Right lung (tissue), 5 donors: ENCODE data around the gene EMP1. TPM values are rescaled to one million over a fixed set of nuclear protein-coding genes. Genes with fewer than 3 reads are reported as not detected.

Experiments
- DNase-seq, 2 donors: peaks; one replicate each; pipeline ENCODE4 v3.0.0-alpha.2; 2013
- polyA plus RNA-seq, 5 donors: library from polyadenylated mRNA; unstranded; fragments of 120-200 nt; gene quantifications; one replicate each; pipeline versions ENCODE4 v1.2.1 to v1.2.3, GENCODE V29; 2013; ENCODE audit warnings: inconsistent platforms in 1 of 5, low replicate concordance in 1 of 5; ENCODE audit not compliant: insufficient read length in 5 of 5, insufficient read depth in 1 of 5

Gene EMP1
- polyA plus RNA-seq, 5 donors: 91.0 to 141 (median 115) TPM

DNA sequence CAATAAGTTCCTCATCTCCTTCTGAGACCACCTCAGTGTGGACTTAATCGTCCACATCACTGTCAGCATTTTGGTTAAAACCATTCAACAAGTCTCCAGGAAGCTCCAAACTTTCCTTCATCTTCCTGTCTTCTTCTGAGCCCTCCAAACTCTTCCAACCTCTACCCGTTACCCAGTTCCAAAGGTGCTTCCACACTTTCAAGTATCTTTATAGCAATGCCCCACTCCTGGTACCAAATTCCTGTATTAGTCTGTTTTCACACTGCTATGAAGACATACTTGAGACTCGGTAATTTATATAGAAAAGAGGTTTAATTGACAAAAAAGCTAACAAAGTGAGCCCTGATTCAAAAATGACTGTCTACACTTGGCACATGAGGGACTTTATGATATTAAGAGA is 22.8 kb downstream of the EMP1 start:
- no peak for DNase-seq

DNA sequence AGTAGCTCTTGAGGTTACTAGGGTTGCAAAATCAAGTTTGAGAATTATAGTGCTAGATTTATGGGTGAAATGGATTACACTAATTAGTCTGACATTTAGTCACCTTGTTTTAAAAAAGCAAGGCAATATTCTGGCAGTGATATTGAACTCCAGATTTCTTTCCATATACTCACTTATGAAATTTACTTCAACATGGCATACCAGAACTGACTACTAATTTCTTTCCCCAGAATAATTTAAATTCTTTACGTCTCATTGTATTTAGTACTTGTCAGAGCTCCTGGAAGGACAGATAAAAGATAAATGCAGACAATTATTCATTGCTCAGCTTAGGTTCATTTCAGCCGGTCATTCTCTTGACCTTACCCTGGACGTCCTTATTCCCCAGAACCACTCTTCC is 24.3 kb downstream of the EMP1 start:
- no peak for DNase-seq

DNA sequence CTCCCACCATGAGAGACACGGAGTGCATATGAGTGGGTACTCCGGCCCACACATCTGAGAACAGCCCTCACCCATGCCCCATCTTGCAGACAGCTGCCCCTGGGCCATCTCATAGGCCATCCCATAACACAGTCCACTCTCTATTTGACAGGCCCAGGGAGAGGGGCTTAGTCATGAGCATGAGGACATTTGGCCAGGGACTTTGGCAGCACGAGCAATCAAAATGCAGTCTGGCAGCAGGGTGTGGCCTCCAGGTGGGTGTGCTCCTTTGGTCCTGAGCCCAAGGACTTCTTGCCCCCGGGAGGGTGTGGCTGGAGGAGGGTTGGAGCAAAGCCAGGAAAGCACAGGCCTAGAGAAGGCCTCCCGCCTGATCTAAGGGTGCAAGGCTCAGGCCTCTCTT is 25.6 kb downstream of the EMP1 start:
- no peak for DNase-seq

DNA sequence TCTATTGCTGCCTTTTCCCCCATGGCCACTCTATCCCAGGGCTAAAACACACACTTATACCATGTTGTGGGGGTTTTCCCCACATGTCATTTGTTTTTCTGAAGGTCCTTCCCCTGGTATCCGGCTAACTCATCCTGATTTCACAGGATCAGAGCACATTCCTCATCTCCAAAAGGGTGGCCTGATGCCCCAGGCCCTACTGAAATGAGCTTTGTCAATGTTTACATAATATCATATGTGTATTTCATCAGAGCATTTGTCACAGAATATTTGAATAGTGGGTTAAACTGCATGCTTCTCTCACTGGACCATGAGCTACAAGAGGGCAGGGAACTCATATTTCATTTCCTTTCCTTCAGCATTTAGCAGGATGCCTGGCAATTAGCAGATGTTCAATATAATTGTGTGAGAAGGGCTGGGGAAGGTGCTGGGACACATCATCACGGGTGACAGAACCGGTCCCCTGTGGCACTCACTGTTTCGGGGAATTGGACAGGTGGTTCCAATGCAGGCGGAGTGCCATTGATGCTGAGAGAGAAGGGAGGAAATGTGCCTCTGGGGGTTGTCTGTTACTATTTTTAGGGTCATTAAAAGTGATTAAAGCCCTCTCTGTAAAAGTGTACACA is 26.8 kb downstream of the EMP1 start:
- DNase-seq: no peak

DNA sequence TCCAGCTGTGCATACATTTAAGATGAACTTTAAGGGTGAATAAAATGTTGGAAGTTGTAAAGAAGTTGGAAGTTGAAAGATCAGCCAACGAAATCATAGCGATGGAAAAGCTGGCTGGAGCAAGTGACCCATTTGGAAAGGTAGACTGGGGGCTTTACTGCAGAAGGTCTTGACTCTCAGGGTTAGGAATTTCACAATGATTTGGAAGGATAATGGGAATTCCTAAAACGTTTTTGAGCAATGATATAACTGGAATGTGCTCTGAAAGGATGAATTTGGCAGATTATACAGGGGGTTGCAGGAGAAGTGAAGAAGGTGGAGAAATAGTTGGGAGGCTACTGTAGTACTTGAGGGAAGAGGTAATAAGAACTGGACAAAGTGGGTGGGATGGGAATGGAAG is 27.4 kb downstream of the EMP1 start:
- DNase-seq: no peak

DNA sequence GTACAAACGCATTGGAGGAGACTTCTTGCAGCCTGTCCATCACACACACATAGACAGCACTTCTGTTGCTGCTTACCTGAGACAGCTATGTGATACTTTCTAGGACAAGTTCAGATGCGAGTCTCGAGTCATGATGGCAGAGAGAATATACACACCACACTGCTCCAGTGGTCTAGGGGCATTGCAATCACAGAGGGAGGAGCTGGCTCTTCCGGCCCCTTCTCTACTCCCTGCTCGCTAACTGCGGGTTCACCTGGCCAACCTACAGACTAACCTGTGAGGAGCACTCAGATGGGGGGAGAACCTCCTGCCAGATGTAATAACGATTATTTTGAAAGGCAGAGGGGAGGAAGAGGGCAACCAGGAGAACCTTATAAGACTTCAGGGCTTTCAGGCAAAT is 30.7 kb downstream of the EMP1 start:
- DNase-seq: no peak

DNA sequence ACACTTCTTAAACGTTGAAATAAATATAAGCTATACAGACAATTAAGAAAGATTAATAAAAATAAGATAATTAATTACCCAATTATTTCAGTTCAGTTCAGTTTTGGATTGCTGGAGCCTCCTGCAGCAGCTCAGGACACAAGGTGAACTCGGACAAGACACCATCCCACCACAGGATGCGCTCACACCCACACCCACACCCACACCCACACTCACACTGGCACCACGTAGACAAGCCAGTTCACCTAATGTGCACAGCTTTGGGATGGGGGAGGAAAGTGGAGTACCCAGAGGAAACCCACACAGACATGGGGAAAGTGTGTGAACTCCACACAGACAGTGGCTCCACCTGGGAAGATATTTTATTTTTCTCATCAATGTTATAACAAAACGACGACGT is 32.1 kb downstream of the EMP1 start:
- no peak for DNase-seq

DNA sequence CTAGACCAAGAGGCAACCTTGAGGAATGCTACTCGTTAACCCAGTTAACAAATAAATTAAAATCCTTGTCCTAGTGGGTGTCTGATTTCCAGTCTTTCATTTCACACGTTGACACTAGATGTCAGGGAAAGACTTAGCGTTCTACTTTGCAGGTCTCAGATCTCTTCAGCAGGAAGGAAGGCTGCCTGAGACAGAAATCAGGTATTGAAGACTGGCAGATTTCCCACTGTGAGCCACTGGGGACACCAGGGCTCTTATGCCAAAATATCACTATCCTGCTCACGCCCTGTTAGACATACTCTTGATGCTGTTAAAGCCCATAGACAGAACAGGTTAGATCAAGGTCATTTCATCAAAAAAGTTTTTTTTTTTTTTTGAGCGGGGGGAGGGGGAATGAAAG is 33.0 kb downstream of the EMP1 start:
- no peak for DNase-seq

DNA sequence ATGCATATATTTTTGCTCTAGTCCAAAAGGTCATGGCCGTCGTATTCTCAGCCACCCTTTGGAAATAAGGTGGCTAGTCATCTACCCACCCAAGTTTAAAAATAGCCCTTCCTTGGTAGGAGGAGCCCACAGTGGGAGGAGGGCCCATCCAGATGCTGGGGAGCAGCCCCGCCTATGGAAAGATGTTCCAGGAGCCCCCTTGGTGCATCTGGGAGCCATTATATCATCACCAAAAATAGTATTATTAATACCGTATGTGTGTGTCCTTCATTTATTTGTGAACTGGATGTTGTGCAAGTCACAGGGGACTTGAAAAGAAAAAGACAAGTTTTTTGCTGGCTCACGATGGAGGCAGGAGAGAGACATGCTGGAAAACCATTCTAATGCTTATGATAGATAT is 34.0 kb downstream of the EMP1 start:
- no peak for DNase-seq

DNA sequence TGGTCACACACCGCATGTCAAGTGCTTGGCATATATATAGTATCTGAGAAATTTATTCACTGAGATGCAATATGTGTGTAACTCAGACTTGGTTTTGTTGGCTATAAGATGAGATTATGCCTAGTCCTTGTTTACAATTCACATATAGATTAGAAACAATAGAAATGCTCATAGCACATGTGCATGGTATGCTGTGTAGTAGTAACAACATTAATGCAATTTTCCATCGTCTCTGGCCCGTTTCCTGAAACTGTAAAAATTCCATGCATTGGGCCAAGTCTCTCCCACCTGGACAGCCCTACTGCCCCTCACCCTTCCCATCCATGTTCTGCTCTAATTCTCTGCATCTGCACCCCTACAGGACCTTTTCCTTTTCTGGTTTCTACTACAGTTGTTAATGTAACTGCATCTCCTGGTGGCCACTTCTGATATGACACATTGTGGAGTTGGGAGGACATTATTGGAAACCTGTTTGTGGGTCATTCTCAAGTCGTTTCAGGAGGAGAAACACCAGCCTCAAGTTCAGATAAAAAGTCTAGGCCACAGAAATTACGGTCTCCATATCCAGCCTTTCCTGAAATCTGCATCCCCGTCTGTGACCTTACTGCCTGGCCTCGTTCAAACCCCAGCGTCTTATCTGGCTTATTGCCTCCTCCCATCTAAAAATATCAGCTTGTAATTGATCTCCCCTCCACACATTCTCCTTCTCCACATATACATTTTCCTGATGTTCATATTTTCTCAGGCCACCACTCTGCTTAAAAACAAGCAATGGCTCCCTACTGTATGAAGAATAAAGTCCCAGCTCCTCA is 37.5 kb downstream of the EMP1 start:
- no peak for DNase-seq

DNA sequence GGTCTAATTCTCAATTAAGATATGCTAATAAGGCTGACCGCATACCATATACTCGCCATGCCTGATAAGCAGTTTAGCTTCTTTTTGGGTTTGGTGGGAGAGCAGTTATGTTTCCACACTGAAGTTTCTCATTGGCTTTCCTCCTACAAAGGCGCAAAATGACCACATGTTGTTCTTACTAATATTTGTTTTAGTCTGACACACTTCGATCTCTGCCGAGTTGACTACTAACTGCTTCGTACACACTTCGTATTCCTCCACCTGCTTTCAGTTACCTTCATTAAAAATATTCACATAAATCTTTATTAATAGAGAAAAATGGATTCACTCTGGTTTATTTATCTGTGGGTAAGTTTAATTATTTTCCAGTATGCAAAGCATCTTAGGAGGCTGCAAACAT is 41.7 kb downstream of the EMP1 start:
- DNase-seq: no peak

DNA sequence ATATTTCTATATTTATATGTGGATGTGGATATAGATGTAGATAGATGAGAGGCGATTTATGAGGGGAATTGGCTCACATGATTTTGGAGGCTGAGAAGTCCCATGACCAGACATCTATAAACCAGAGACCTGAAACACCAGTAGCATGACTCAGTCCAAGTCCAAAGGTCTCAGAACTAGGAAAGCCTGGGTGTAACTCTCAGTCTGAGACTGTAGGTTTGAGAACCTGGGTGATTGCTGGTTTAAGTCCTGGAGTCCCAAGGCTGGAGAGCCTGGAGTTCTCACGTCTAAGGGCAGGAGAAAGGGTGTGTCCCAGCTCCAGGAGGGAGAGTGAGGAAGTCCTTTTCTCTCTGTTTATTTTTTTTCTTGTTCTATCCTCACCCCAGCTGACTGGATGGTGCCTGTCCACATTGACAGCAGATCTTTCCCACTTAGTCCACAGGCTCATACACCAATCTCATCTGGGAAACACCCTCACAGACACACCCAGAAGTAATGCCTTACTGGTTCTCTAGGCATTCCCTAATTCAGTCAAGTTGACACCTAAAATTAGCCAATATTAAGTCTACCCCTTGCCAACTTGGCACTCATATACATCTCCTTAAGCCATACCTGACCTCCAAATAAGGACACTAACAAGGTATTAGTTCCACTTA is 45.4 kb downstream of the EMP1 start:
- DNase-seq: no peak

DNA sequence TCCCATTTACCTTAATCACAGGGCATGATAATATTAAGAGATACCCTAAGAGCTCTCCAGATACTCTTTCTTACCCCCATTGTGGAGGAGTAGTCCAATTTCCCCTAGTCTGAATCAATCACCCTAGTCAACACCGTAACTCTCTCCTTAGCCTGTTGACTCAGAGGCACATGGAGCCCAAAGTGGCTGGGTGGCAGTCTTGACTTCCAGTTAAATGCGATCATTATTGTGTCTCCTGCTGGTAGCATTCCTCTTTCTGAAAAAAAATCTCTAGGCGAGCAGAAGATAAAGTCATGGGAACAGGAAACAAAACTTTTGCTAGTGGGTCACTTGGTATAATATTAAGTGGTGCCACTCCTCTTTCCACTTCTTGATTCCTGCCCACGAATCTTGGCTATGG is 46.4 kb downstream of the EMP1 start:
- no peak for DNase-seq

DNA sequence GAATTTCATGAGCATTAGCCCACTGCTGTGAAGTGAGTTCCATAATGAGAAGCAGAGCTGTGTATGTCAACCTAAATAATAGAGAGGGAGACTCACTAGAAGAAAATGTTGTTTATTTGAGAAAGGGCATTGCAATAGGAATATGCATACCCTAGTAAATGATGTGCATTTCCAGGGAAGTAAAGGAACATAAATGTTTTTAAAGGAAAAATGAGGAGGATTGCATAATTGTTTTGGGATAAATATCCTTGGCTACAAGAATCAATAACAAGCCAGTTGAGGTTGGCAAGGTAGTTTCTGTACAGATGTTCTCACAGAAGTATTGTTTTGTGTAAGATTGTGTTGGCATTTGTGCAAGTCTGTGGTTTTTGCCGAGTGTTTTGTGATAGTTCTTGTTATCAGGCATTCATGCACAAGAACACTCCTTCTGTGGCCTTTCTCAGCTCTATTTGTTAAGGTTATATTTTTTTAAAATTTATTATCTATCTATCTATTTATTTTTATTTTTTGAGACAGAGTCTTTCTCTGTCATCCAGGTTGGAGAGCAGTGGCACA is 47.1 kb downstream of the EMP1 start:
- no peak for DNase-seq

DNA sequence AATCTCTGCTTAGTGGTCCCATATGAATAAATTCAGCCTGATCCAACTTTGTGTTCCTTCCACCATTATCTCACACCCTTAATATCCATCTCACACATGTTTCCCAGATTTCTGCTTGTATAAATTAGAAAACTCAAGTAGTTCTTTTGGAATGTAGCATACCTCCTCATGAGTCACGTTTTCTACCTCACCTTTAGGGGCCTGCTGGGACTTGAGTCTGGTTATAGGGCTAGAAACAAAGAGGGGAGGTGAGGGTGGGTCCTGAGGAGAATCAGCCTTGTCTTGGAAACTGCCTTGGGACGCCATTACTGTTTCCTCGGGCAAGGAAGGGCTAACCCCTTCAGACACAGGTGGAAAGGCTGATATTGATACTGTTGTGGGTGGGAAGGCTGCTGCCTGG is 51.1 kb downstream of the EMP1 start:
- DNase-seq: no peak

DNA sequence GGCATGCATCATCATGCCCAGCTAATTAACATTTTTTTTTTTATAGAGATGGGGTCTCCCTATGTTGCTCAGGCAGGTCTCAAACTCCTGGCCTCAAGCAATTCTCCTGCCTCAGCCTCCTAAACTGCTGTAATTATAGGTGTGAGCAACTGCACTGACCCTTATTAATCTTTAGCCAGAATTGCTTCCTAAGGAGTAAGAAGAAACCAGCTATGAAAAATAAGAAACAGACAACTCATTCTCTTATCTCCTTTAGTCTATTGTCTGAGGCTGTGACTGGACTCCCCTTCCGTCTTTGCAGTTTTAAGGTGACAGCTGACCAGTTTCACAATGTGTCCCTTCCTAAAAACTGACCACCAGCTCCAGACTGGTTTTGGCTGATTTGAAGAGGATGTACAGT is 52.4 kb downstream of the EMP1 start:
- DNase-seq: no peak

DNA sequence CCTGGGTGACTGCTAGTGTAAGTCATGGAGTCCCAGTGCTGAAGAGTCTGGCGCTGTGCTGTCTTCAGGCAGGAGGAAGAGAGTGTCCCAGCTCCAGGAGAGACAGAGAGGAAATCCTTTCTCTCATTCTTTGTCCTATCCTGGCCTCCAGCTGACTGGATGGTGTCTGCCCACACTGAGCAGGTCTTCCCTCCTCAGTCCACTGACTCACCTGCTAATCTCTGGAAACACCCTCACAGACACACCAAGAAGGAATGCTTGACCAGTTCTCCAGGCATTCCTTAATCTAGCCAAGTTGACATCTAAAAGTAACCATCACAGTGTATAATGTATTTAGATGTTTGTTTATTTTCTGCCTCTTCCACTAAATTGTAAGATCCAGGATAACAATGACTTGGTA is 53.9 kb downstream of the EMP1 start:
- DNase-seq: no peak

DNA sequence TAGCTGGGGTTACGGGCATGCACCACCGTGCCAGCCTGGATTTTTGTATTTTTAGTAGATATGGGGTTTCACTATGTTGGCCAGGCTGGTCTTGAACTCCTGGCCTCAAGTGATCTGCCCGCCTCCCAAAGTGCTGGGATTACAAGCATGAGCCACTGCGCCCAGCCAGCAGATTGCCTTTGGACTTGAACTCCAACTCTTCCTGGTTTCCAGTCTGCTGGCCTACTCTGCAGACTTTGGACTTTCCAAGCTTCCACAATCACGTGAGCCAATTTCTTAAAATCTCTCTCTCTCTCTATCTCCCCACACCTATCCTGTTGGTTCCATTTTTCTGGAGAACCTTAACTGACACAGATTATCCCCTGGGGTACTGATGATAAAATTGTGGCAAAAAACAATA is 55.0 kb downstream of the EMP1 start:
- DNase-seq: no peak

DNA sequence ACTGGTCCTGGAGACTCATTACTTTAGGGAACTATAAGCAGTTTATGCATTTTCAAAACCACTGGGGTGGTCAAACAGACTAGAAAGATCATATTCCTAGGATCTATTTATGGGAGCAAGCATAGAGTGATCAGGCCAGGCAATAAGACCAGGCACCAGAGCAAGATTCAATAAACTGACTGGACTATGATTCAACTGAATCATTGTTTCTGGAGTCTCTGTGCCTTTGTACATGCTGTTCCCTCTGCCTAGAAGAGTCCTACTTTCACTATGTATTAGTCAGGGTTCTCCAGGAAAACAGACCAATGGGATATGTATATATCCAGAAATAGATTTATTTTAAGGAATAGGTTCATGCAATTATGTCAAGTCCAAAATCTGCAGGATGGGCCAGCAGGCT is 55.5 kb downstream of the EMP1 start:
- no peak for DNase-seq

DNA sequence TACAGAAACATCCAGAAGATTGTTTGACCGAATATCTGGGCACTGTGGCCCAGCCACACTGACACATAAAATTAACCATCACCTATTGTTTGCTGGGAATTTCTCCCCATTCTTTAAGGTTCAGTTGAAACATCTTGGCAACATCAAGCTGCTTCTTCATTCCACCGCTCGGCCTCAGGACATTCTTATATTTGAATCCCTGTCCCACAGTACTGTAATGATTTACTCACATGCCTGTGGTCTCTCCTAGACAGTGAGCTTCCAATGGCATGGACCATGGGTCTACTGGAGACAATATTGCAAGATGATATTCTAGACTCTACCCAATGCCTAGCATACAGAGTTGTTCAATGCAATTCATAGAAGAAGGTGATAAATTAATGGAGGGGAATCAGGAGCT is 56.1 kb downstream of the EMP1 start:
- DNase-seq: no peak

DNA sequence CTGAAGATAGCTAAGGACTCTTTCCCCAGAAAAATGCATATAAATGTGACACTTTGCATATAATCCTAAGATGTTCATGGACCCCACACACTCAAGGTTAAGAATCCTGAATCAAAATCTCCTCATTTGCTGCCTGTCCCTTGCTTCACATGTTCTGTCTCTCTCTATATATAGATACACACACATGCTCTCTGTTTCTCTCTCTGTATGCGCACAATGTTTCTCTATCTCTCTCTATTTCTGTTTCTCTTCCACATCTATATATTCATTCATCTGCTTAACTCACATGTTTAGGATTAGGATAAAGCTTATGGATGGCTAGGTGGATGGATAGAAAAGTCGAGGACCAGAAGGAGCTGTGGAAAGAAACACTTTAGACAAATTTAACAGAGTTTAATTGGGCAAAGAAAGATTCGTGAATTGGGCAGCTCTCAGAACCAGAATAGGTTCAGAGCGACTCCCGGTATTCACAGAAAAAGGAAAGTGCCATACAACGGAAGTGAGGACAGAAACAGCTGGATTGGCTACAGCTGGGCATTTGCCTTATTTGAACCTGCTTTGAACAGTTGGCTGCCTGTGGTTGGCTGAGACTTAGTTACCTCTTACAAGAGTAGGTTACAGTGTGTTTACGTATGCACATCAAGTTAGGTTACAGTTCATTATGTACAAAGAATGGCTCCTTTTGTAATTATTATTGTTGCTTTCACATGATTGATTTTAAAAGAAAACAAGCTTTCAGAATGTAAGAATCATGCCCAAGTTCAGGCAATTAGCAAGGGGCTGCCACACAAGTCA is 57.6 kb downstream of the EMP1 start:
- DNase-seq: no peak
